HepG2 (cell line): ENCODE measurements around the gene PRMT7. TPM values are rescaled to one million over a fixed set of nuclear protein-coding genes. Genes with fewer than 3 reads are reported as not detected.

Experiments used
- ATF7-NPFF ChIP-seq: sonication (generic); formaldehyde crosslinking; IDR thresholded peaks from 2 replicates; pipeline ENCODE4 v1.8.1; 2023; ENCODE audit warnings: mild to moderate bottlenecking, low read depth, missing genetic modification reagents, moderate library complexity
- HNF4G ChIP-seq, 2 experiments: sonication (generic) in 1 of 2; formaldehyde crosslinking in 1 of 2; IDR thresholded peaks; 2 replicates each; pipeline versions ENCODE4 v1.4.0 to v1.6.1; 2011 to 2020; ENCODE audit warnings: borderline replicate concordance in 2 of 2, low read depth in 2 of 2, mild to moderate bottlenecking in 2 of 2, low read length in 1 of 2, missing genetic modification reagents in 1 of 2, moderate library complexity in 1 of 2
- MTF1 ChIP-seq: sonication (generic); formaldehyde crosslinking; IDR thresholded peaks from 2 replicates; pipeline ENCODE4 v1.5.0; 2020; ENCODE audit warnings: missing genetic modification reagents
- NFIC ChIP-seq: IDR thresholded peaks from 2 replicates; pipeline ENCODE4 v1.6.1; 2012; ENCODE audit warnings: mild to moderate bottlenecking, low read length, inconsistent platforms
- NFRKB ChIP-seq: fragments of 450-650 bp; IDR thresholded peaks from 2 replicates; pipeline ENCODE4 v1.6.1; 2017
- NFYC ChIP-seq: IDR thresholded peaks from 2 replicates; pipeline ENCODE4 v1.6.1; 2016; ENCODE audit warnings: missing genetic modification reagents, missing compliant biosample characterization
- NKX3-1 ChIP-seq: sonication (generic); formaldehyde crosslinking; IDR thresholded peaks from 2 replicates; pipeline ENCODE4 v1.5.0; 2020; ENCODE audit warnings: missing genetic modification reagents
- RFX1 ChIP-seq: fragments of 450-650 bp; IDR thresholded peaks from 2 replicates; pipeline ENCODE4 v1.6.1; 2017
- SATB2 ChIP-seq: sonication (generic); formaldehyde crosslinking; IDR thresholded peaks from 2 replicates; pipeline ENCODE4 v1.5.0; 2020; ENCODE audit warnings: missing genetic modification reagents
- ZNF234 ChIP-seq: sonication (generic); formaldehyde crosslinking; conservative IDR thresholded peaks from 2 replicates; pipeline ENCODE4 v1.5.1; 2020; ENCODE audit warnings: mild to moderate bottlenecking, missing genetic modification reagents
- ZNF563 ChIP-seq: sonication (generic); formaldehyde crosslinking; IDR thresholded peaks from 2 replicates; pipeline ENCODE4 v1.8.0; 2022; ENCODE audit warnings: mild to moderate bottlenecking, moderate library complexity, missing genetic modification reagents
- polyA plus RNA-seq, 8 experiments: library from polyadenylated mRNA; depleted of rRNA in 3 of 8; stranded (reverse) in 7 of 8; unstranded in 1 of 8; fragments of >200 nt; fragmentation: Illumina TruSeq in 4 of 8; extraction: Trizol in 4 of 8; gene quantifications; 2 replicates each; pipeline versions ENCODE4 v1.2.1 to v1.2.3, GENCODE V29; 2011 to 2016; ENCODE audit warnings: low read depth in 4 of 8, missing spikeins in 1 of 8, mixed read lengths in 1 of 8; ENCODE audit not compliant: insufficient read depth in 1 of 8
- total RNA-seq, 5 experiments: library from RNA; depleted of rRNA; stranded (reverse); fragments of >200 nt; fragmentation: Illumina TruSeq; extraction: Trizol; gene quantifications; 2 replicates each; pipeline ENCODE4 v1.2.3, GENCODE V29; 2016; ENCODE audit warnings: low read depth in 1 of 5
- TF ChIP-seq, protein P1 (sequence below): sonication (generic); formaldehyde crosslinking; IDR thresholded peaks from 2 replicates; pipeline ENCODE4 v1.4.0; 2020; ENCODE audit warnings: missing genetic modification reagents, borderline replicate concordance
- TF ChIP-seq, protein P2 (sequence below): sonication (generic); formaldehyde crosslinking; IDR thresholded peaks from 2 replicates; pipeline ENCODE4 v1.5.1; 2020; ENCODE audit warnings: missing genetic modification reagents, mild to moderate bottlenecking, borderline replicate concordance
- TF ChIP-seq, protein P3 (sequence below): sonication (generic); formaldehyde crosslinking; IDR thresholded peaks from 2 replicates; pipeline ENCODE4 v1.5.0; 2020; ENCODE audit warnings: mild to moderate bottlenecking, missing genetic modification reagents
- TF ChIP-seq, protein P4 (sequence below): IDR thresholded peaks from 2 replicates; pipeline ENCODE4 v1.6.1; 2016
- TF ChIP-seq, protein P5 (sequence below): sonication (generic); formaldehyde crosslinking; IDR thresholded peaks from 2 replicates; pipeline ENCODE4 v1.8.0; 2022; ENCODE audit warnings: mild to moderate bottlenecking, missing genetic modification reagents

PRMT7 gene
- total and polyA plus RNA-seq, 2 of the 13 experiments (the other 11 are each of a cell fraction or from before 2014, with no cell fraction given), result 47.5 to 55.0 TPM

DNA sequence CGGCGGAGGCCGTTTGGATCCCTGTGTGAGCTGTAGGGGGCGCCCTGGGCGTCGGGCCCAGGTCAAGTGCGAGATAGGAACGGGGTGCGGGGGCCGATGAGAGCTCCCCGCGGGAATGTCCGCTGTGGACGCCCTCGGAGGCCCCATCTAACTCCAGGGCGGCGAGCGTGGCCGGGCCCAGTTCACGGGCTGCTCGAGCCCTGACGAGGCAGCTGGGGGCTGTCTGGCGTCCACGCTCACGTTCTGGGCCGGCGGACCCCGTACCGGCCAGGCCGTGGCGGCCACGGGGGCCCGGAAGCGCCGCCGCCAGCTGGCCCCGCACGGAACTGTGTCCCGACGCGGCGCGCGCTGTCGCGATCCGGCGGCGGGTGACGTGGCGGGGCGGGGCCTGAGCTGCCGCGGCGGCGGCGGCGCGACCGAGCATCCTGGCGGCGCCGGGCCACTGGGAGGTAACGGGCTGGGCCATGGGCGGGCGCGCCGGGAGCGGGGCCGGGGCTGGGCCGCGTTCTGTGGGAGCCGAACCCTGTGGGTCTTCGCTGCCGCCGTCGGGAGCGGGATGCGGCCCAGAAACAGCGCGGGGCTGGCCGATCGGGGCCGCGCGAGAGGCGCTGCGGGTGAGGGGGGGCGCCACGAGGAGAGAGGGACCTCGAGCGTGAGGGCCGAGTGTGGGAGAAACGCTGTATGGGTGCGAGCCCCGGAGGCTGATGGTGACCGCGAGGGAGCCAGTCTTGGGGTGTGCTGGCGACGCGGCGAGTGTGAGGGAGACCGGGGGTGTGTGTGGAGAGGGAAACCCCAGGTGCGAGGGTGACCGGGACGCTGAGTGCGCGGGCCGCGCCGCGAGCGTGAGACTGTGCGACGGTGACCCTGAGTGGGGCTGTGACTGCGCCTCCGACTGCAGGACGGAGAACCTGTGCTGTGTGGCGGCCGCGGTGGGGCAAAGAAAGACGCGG is 46.4 kb upstream of the PRMT7 start, which contains the start of gene SLC7A6 (continued):
- TF ChIP-seq, protein P1, sequence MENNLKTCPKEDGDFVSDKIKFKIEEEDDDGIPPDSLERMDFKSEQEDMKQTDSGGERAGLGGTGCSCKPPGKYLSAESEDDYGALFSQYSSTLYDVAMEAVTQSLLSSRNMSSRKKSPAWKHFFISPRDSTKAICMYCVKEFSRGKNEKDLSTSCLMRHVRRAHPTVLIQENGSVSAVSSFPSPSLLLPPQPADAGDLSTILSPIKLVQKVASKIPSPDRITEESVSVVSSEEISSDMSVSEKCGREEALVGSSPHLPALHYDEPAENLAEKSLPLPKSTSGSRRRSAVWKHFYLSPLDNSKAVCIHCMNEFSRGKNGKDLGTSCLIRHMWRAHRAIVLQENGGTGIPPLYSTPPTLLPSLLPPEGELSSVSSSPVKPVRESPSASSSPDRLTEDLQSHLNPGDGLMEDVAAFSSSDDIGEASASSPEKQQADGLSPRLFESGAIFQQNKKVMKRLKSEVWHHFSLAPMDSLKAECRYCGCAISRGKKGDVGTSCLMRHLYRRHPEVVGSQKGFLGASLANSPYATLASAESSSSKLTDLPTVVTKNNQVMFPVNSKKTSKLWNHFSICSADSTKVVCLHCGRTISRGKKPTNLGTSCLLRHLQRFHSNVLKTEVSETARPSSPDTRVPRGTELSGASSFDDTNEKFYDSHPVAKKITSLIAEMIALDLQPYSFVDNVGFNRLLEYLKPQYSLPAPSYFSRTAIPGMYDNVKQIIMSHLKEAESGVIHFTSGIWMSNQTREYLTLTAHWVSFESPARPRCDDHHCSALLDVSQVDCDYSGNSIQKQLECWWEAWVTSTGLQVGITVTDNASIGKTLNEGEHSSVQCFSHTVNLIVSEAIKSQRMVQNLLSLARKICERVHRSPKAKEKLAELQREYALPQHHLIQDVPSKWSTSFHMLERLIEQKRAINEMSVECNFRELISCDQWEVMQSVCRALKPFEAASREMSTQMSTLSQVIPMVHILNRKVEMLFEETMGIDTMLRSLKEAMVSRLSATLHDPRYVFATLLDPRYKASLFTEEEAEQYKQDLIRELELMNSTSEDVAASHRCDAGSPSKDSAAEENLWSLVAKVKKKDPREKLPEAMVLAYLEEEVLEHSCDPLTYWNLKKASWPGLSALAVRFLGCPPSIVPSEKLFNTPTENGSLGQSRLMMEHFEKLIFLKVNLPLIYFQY, result peak; percentile 42; the same call in 1 of the 2 replicates
- TF ChIP-seq, protein P2, sequence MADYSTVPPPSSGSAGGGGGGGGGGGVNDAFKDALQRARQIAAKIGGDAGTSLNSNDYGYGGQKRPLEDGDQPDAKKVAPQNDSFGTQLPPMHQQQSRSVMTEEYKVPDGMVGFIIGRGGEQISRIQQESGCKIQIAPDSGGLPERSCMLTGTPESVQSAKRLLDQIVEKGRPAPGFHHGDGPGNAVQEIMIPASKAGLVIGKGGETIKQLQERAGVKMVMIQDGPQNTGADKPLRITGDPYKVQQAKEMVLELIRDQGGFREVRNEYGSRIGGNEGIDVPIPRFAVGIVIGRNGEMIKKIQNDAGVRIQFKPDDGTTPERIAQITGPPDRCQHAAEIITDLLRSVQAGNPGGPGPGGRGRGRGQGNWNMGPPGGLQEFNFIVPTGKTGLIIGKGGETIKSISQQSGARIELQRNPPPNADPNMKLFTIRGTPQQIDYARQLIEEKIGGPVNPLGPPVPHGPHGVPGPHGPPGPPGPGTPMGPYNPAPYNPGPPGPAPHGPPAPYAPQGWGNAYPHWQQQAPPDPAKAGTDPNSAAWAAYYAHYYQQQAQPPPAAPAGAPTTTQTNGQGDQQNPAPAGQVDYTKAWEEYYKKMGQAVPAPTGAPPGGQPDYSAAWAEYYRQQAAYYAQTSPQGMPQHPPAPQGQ (CRISPR knock-in tag), result no peak
- peak; percentile 85 for TF ChIP-seq ZNF563 (CRISPR knock-in tag)
- TF ChIP-seq, protein P3, sequence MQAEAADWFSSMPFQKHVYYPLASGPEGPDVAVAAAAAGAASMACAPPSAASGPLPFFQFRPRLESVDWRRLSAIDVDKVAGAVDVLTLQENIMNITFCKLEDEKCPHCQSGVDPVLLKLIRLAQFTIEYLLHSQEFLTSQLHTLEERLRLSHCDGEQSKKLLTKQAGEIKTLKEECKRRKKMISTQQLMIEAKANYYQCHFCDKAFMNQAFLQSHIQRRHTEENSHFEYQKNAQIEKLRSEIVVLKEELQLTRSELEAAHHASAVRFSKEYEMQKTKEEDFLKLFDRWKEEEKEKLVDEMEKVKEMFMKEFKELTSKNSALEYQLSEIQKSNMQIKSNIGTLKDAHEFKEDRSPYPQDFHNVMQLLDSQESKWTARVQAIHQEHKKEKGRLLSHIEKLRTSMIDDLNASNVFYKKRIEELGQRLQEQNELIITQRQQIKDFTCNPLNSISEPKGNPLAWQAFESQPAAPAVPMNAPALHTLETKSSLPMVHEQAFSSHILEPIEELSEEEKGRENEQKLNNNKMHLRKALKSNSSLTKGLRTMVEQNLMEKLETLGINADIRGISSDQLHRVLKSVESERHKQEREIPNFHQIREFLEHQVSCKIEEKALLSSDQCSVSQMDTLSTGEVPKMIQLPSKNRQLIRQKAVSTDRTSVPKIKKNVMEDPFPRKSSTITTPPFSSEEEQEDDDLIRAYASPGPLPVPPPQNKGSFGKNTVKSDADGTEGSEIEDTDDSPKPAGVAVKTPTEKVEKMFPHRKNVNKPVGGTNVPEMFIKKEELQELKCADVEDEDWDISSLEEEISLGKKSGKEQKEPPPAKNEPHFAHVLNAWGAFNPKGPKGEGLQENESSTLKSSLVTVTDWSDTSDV (CRISPR knock-in tag), result peak; percentile 65
- no peak for TF ChIP-seq NFRKB
- no peak for TF ChIP-seq HNF4G (IDR thresholded peaks at IDR 0.05; ENCODE audit: borderline replicate concordance, low read depth, low read length)
- no peak; the same call in 1 of the 2 replicates for TF ChIP-seq HNF4G (CRISPR knock-in tag; IDR thresholded peaks at IDR 0.05; ENCODE audit: borderline replicate concordance, low read depth)
- peak; percentile 45; the same call in 1 of the 2 replicates for TF ChIP-seq NKX3-1
- TF ChIP-seq NFIC, result no peak
- TF ChIP-seq NFYC (CRISPR knock-in tag), result no peak; the same call in 1 of the 2 replicates
- TF ChIP-seq ATF7-NPFF (CRISPR knock-in tag), result peak; percentile 21; the same call in 1 of the 2 replicates
- TF ChIP-seq, protein P4, sequence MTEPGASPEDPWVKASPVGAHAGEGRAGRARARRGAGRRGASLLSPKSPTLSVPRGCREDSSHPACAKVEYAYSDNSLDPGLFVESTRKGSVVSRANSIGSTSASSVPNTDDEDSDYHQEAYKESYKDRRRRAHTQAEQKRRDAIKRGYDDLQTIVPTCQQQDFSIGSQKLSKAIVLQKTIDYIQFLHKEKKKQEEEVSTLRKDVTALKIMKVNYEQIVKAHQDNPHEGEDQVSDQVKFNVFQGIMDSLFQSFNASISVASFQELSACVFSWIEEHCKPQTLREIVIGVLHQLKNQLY, result 0 out of 2 replicates have a peak, but pooled peaks have one; percentile 24
- TF ChIP-seq, protein P5, sequence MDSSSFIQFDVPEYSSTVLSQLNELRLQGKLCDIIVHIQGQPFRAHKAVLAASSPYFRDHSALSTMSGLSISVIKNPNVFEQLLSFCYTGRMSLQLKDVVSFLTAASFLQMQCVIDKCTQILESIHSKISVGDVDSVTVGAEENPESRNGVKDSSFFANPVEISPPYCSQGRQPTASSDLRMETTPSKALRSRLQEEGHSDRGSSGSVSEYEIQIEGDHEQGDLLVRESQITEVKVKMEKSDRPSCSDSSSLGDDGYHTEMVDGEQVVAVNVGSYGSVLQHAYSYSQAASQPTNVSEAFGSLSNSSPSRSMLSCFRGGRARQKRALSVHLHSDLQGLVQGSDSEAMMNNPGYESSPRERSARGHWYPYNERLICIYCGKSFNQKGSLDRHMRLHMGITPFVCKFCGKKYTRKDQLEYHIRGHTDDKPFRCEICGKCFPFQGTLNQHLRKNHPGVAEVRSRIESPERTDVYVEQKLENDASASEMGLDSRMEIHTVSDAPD (CRISPR knock-in tag), result no peak; the same call in 1 of the 2 replicates
- peak; percentile 26; the same call in 1 of the 2 replicates for TF ChIP-seq SATB2 (CRISPR knock-in tag)
- TF ChIP-seq RFX1, result no peak
- TF ChIP-seq MTF1 (CRISPR knock-in tag), result 0 out of 2 replicates have a peak, but pooled peaks have one; percentile 56
- peak; percentile 74; the same call in 1 of the 2 replicates for TF ChIP-seq ZNF234 (CRISPR knock-in tag)
